Measurements from ENCODE around the gene PCYOX1L.

Gene PCYOX1L

DNA sequence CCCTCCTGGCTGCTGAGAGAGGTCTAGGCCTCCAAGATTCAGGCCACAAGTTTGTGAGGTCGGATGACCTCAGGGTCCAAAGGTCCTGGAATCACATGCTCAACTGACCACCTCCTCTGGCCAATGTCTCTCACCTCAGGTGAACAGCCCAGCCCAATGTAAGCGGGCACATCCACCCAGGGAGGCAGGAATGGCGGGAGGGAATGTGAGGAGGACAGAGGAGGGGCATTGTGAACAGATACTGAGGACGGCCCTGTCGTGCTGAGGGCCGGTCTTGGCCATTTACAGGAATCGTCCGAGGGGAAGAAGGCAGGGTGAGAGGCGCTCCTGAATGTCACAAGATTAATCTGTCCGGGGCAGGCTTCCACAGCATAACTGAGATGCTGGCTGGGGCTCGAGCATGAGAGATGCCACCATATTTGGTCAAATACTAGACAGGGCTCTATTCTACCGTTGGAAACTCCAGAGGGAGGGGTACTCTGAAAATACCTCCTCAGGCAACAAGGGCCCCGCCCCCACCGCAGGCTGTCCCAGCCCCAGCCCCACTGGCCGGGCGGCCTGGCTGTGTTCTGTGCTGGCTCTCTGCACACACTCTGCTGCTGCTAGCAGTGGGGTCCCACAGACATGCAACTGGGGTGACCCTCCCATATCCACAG is 22.7 kb downstream of the PCYOX1L start:
- no peaks in the 10 kb centered on the region for H3K36me3 ChIP-seq (ENCODE audit: low read depth)
- no peak overlapping the region for H3K27ac ChIP-seq (ENCODE audit: poor library complexity, severe bottlenecking)
- no peak for ATAC-seq (ENCODE audit: low read depth)
- H3K4me1 ChIP-seq (ENCODE audit: insufficient read depth, poor library complexity, severe bottlenecking) = no peaks in the 10 kb centered on the region
- DNase-seq (ENCODE audit: low spot score) = no peak
- no peaks in the 10 kb centered on the region for H3K27me3 ChIP-seq (ENCODE audit: insufficient read depth, poor library complexity, severe bottlenecking)
- no peaks in the 10 kb centered on the region for H3K9me3 ChIP-seq (ENCODE audit: severe bottlenecking)
- TF ChIP-seq, protein P1, sequence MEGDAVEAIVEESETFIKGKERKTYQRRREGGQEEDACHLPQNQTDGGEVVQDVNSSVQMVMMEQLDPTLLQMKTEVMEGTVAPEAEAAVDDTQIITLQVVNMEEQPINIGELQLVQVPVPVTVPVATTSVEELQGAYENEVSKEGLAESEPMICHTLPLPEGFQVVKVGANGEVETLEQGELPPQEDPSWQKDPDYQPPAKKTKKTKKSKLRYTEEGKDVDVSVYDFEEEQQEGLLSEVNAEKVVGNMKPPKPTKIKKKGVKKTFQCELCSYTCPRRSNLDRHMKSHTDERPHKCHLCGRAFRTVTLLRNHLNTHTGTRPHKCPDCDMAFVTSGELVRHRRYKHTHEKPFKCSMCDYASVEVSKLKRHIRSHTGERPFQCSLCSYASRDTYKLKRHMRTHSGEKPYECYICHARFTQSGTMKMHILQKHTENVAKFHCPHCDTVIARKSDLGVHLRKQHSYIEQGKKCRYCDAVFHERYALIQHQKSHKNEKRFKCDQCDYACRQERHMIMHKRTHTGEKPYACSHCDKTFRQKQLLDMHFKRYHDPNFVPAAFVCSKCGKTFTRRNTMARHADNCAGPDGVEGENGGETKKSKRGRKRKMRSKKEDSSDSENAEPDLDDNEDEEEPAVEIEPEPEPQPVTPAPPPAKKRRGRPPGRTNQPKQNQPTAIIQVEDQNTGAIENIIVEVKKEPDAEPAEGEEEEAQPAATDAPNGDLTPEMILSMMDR (IDR thresholded peaks at IDR 0.05; ENCODE audit: poor library complexity, severe bottlenecking) = no peak
- H3K4me3 ChIP-seq (ENCODE audit: severe bottlenecking) = no peak overlapping the region

DNA sequence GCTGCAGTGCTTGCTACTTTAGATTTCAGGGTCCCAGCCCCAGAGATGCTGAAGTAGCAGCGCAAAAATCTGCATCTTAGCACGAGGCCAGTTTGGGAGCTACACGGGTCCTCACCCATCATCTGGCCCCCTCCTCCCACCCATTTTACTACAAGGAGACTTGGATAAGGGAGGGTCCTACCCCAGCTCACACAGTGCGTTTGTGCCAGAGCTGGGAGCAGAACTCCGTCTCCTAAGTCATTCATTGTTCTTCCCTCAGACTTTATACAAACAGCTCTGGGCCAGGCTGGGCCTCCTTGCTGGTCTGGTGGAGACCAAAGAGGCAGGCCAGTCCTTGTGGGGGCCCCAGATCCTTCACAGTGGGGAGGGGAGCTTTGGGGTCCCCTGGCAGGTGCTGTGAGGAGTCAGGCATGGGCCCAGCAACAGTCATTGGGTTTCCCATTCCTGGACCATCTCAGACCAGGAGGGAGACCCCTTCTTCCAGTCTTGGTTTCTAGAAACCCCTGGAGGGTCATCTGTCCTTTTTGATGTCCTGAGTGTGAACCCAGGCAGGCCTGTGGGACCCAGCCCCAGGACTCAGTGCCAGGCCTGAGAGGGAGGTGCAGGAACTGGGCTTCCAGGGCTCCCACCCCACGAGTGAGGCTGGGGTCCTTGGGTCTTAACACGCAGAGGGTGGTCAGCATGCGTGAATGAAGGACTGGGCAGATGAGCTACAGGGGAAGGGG is 23.6 kb downstream of the PCYOX1L start:
- Histone ChIP-seq H3K36me3 (ENCODE audit: low read depth) (no peaks in the 10 kb centered on the region), H3K27me3 (ENCODE audit: insufficient read depth, poor library complexity, severe bottlenecking) (no peaks in the 10 kb centered on the region), H3K27ac (ENCODE audit: poor library complexity, severe bottlenecking) (no peak overlapping the region), H3K9me3 (ENCODE audit: severe bottlenecking) (no peaks in the 10 kb centered on the region), H3K4me1 (ENCODE audit: insufficient read depth, poor library complexity, severe bottlenecking) (no peaks in the 10 kb centered on the region), H3K4me3 (ENCODE audit: severe bottlenecking) (no peak overlapping the region)
- ATAC-seq (ENCODE audit: low read depth) (peak; percentile 28), DNase-seq (ENCODE audit: low spot score) (no peak)
- TF ChIP-seq, protein P1 (IDR thresholded peaks at IDR 0.05; ENCODE audit: poor library complexity, severe bottlenecking) = no peak

DNA sequence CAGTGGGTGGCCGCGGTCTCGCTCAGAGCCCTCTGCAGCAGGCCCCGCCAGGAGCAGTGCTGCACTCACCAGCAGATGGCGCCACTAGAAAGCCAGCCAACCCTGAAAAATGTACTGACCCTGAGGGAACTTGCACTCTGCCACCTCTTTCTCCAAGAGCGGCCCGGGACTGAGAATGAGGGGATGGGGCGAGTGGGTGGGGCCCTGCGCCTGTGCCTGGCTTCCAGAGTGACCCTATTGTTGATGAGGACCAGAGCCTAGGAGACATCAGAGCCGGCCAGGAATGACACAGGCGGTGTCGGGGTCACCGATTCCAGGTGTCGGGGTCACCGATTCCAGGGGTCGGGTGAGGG is 24.1 kb downstream of the PCYOX1L start:
- DNase-seq (ENCODE audit: low spot score) = no peak
- Histone ChIP-seq H3K9me3 (ENCODE audit: severe bottlenecking) (no peaks in the 10 kb centered on the region), H3K4me1 (ENCODE audit: insufficient read depth, poor library complexity, severe bottlenecking) (no peaks in the 10 kb centered on the region), H3K27me3 (ENCODE audit: insufficient read depth, poor library complexity, severe bottlenecking) (no peaks in the 10 kb centered on the region), H3K4me3 (ENCODE audit: severe bottlenecking) (no peak overlapping the region), H3K27ac (ENCODE audit: poor library complexity, severe bottlenecking) (no peak overlapping the region), H3K36me3 (ENCODE audit: low read depth) (no peaks in the 10 kb centered on the region)
- TF ChIP-seq, protein P1 (IDR thresholded peaks at IDR 0.05; ENCODE audit: poor library complexity, severe bottlenecking) = peak; percentile 98
- peak; percentile 90 for ATAC-seq (ENCODE audit: low read depth)

DNA sequence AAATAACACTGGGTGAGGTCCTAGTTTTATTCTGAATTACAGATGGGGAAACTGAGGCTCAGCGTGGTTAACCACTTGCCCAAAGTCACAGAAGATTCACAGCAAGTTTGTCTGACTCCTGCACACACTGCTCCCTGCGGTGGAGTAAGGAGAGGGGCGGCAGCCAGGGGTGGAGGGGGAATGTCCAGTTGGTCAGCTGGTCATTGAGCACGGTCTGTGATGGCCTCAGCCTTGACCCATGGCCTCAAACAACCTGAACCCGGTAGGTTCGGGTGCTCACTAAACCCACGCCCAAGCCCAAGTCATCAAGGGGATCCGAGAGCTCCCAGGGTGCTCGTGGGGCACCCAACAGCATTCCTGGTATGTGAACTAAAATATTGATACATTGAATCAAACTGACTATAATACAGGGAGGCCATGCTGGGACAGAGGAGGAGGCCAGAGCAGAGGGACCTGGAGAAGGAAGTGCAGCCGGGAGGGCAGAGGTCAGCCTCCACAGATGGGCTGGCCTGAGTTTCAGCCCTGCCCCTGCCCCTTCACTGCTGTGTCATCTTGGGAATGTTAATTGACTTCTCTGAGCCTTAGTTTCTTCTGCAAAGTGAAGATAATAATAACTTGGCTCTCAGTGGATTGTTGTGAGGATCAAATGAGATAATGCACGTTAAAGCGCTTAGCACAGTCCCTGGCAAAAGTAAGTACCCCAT is 24.8 kb downstream of the PCYOX1L start:
- no peaks in the 10 kb centered on the region for H3K36me3 ChIP-seq (ENCODE audit: low read depth)
- H3K27ac ChIP-seq (ENCODE audit: poor library complexity, severe bottlenecking) = no peak overlapping the region
- ATAC-seq (ENCODE audit: low read depth) (no peak), DNase-seq (ENCODE audit: low spot score) (no peak)
- TF ChIP-seq, protein P1 (IDR thresholded peaks at IDR 0.05; ENCODE audit: poor library complexity, severe bottlenecking) = no peak
- H3K27me3 ChIP-seq (ENCODE audit: insufficient read depth, poor library complexity, severe bottlenecking) = no peaks in the 10 kb centered on the region
- H3K9me3 ChIP-seq (ENCODE audit: severe bottlenecking) = no peaks in the 10 kb centered on the region
- H3K4me1 ChIP-seq (ENCODE audit: insufficient read depth, poor library complexity, severe bottlenecking) = no peaks in the 10 kb centered on the region
- H3K4me3 ChIP-seq (ENCODE audit: severe bottlenecking) = no peak overlapping the region
